ENCODE data around the gene CDC25A. TPM values are rescaled to one million over a fixed set of nuclear protein-coding genes. Genes with fewer than 3 reads are reported as not detected.

The CDC25A gene
- total and polyA plus RNA-seq, 2 of the 13 experiments (the other 11 are each of a cell fraction or from before 2014, with no cell fraction given): 7.9 to 45.4 TPM

DNA sequence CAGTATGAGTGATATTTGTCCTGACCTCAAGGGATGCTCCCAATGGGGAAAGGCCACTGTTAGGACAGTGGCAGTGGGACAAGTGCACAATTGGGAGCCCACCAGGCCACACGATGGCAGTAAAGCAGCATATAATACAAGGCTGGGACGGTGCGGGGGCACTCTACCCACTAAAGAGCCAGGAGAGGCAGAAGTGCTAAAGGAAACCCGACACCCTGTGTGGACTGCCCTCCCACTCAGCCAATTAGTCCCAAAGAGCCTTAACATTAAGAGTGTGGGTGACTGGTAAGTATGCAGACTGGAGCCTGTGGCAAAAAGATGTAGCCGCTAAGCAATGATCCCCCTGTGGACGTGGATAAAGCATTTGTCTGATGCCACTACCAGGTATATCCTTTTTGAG is 44.5 kb upstream of the CDC25A start (continued):
- TF ChIP-seq, protein P1, sequence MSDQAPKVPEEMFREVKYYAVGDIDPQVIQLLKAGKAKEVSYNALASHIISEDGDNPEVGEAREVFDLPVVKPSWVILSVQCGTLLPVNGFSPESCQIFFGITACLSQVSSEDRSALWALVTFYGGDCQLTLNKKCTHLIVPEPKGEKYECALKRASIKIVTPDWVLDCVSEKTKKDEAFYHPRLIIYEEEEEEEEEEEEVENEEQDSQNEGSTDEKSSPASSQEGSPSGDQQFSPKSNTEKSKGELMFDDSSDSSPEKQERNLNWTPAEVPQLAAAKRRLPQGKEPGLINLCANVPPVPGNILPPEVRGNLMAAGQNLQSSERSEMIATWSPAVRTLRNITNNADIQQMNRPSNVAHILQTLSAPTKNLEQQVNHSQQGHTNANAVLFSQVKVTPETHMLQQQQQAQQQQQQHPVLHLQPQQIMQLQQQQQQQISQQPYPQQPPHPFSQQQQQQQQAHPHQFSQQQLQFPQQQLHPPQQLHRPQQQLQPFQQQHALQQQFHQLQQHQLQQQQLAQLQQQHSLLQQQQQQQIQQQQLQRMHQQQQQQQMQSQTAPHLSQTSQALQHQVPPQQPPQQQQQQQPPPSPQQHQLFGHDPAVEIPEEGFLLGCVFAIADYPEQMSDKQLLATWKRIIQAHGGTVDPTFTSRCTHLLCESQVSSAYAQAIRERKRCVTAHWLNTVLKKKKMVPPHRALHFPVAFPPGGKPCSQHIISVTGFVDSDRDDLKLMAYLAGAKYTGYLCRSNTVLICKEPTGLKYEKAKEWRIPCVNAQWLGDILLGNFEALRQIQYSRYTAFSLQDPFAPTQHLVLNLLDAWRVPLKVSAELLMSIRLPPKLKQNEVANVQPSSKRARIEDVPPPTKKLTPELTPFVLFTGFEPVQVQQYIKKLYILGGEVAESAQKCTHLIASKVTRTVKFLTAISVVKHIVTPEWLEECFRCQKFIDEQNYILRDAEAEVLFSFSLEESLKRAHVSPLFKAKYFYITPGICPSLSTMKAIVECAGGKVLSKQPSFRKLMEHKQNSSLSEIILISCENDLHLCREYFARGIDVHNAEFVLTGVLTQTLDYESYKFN (CRISPR knock-in tag; conservative IDR thresholded peaks at IDR 0.05): no peak
- TF ChIP-seq, protein P2, sequence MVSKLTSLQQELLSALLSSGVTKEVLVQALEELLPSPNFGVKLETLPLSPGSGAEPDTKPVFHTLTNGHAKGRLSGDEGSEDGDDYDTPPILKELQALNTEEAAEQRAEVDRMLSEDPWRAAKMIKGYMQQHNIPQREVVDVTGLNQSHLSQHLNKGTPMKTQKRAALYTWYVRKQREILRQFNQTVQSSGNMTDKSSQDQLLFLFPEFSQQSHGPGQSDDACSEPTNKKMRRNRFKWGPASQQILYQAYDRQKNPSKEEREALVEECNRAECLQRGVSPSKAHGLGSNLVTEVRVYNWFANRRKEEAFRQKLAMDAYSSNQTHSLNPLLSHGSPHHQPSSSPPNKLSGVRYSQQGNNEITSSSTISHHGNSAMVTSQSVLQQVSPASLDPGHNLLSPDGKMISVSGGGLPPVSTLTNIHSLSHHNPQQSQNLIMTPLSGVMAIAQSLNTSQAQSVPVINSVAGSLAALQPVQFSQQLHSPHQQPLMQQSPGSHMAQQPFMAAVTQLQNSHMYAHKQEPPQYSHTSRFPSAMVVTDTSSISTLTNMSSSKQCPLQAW (CRISPR knock-in tag; IDR thresholded peaks at IDR 0.05): no peak
- TF ChIP-seq POGZ (CRISPR knock-in tag; IDR thresholded peaks at IDR 0.05) (peak; percentile 84), GATAD1 (CRISPR knock-in tag; IDR thresholded peaks at IDR 0.05) (peak; percentile 29; the same call in 1 of the 2 replicates), JARID2 (CRISPR knock-in tag; IDR thresholded peaks at IDR 0.05; ENCODE audit: insufficient replicate concordance) (no peak), HMGXB3 (CRISPR knock-in tag; IDR thresholded peaks at IDR 0.05; ENCODE audit: borderline replicate concordance) (peak; percentile 69; the same call in 1 of the 2 replicates), ZNF574 (CRISPR knock-in tag; IDR thresholded peaks at IDR 0.05) (peak; percentile 100), TFE3 (CRISPR knock-in tag; IDR thresholded peaks at IDR 0.05) (0 out of 2 replicates have a peak, but pooled peaks have one; percentile 23), KDM6A (CRISPR knock-in tag; IDR thresholded peaks at IDR 0.05; ENCODE audit: low read depth) (no peak), NR2F1 (CRISPR knock-in tag; IDR thresholded peaks at IDR 0.05) (no peak), ZFP1 (CRISPR knock-in tag; IDR thresholded peaks at IDR 0.05) (no peak), ZNF331 (CRISPR knock-in tag; IDR thresholded peaks at IDR 0.05) (peak; percentile 57; the same call in 1 of the 2 replicates), SMC3 (IDR thresholded peaks at IDR 0.05; ENCODE audit: low read length) (peak; percentile 74), THAP11 (CRISPR knock-in tag; IDR thresholded peaks at IDR 0.05) (peak; percentile 91)
- TF ChIP-seq, protein P3, sequence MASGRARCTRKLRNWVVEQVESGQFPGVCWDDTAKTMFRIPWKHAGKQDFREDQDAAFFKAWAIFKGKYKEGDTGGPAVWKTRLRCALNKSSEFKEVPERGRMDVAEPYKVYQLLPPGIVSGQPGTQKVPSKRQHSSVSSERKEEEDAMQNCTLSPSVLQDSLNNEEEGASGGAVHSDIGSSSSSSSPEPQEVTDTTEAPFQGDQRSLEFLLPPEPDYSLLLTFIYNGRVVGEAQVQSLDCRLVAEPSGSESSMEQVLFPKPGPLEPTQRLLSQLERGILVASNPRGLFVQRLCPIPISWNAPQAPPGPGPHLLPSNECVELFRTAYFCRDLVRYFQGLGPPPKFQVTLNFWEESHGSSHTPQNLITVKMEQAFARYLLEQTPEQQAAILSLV (CRISPR knock-in tag; IDR thresholded peaks at IDR 0.05; ENCODE audit: borderline replicate concordance): no peak
